Cardiac fibroblast (primary cell): ENCODE results near the gene MRNIP.

Experiments used
- DNase-seq, 2 donors: peaks; one replicate each; pipeline versions ENCODE4 v3.0.0 to v3.0.0-alpha.2; 2010; ENCODE audit warnings: low read depth in 2 of 2
- H3K4me3 ChIP-seq, 2 donors: replicated peaks in 1 of 2; 1 replicate in 1 of 2; 2 replicates in 1 of 2; pipeline ENCODE4 v1.5.1; 2011; ENCODE audit warnings: low read depth in 2 of 2, low read length in 2 of 2, mild to moderate bottlenecking in 2 of 2, moderate library complexity in 1 of 2
- TF ChIP-seq, protein P1 (sequence below): IDR thresholded peaks from one replicate; pipeline ENCODE4 v1.5.1; 2011; ENCODE audit warnings: low read depth, mild to moderate bottlenecking, low read length, inconsistent platforms

Gene MRNIP

DNA sequence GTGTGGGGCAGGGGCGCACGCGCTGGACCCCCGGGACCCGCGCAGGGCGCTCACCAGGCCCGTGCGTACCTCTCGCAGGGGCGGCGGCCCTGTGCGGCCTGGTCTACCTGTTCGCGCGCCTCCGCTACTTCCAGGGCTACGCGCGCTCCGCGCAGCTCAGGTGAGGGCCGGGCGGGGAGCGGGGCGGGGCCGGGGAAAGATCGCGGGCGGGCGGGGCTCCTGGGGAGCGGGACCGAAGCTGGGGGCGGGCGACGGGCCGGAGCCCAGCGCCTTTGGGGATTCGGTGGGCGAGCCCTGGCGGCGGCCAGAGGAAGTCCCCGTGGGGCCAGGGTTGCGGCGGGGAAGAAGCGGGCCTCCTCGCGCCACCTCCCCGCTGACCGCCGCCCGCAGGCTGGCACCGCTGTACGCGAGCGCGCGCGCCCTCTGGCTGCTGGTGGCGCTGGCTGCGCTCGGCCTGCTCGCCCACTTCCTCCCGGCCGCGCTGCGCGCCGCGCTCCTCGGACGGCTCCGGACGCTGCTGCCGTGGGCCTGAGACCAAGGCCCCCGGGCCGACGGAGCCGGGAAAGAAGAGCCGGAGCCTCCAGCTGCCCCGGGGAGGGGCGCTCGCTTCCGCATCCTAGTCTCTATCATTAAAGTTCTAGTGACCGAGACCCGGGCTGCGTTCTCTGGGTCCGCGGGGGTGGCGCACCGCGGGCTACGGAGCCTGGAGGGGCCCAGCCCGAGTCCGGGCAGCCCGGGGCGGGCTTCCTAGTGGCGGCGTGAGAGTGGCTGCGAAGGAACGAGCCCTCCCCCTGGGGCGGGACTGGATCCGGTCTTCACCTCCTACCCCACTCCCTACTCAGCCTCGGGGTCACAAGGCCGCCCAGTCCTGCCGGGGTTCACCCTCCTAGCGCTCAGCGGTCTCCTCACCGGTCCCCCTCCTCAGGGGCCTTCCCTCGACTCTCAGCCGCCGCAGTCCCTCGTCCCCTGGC lies 62.5 kb downstream of the MRNIP start:
- TF ChIP-seq, protein P1, sequence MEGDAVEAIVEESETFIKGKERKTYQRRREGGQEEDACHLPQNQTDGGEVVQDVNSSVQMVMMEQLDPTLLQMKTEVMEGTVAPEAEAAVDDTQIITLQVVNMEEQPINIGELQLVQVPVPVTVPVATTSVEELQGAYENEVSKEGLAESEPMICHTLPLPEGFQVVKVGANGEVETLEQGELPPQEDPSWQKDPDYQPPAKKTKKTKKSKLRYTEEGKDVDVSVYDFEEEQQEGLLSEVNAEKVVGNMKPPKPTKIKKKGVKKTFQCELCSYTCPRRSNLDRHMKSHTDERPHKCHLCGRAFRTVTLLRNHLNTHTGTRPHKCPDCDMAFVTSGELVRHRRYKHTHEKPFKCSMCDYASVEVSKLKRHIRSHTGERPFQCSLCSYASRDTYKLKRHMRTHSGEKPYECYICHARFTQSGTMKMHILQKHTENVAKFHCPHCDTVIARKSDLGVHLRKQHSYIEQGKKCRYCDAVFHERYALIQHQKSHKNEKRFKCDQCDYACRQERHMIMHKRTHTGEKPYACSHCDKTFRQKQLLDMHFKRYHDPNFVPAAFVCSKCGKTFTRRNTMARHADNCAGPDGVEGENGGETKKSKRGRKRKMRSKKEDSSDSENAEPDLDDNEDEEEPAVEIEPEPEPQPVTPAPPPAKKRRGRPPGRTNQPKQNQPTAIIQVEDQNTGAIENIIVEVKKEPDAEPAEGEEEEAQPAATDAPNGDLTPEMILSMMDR, result peak; percentile 27

DNA sequence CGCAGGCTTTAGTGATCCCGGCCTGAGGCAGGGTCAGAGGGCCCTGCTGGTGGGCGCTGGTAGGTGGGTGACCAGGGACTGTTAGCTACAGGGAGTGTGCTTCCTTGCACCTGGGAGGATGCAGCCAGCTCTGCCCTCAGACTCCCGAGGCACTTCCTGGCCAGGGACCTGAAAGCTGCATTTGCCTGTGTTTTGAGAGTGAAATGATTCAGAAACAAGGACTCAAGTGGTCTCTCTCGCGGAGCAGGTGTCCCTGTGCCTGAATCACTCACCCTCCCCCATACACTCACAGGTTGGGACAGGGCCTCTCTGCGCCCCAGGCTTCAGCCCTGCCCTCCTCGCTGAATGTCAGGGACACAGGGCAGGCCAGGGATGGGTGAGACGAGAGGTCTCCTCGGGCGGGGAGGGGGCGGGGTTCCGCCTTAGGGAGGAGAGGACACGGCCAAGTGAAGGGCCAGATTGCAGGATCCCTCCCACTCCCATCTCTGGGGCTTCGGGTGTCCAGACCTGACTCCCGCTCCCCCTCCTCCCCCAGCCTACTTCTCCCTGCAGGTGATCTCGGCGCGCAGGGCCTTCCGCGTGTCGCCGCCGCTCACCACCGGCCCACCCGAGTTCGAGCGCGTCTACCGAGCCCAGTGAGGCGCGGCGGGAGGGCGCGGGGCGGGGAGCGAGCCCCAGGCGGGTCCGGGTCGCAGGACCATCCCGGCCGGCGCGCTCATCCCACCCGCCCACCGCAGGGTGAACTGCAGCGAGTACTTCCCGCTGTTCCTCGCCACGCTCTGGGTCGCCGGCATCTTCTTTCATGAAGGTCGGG lies 63.4 kb downstream of the MRNIP start:
- peak overlapping the region; percentile 46 to 50 for H3K4me3 ChIP-seq

More for the DNA sequence above, 62.5 kb downstream of the MRNIP start:
- H3K4me3 ChIP-seq, result peak overlapping the region; percentile 46 to 50
- peak; percentile 77 to 85 for DNase-seq

DNA sequence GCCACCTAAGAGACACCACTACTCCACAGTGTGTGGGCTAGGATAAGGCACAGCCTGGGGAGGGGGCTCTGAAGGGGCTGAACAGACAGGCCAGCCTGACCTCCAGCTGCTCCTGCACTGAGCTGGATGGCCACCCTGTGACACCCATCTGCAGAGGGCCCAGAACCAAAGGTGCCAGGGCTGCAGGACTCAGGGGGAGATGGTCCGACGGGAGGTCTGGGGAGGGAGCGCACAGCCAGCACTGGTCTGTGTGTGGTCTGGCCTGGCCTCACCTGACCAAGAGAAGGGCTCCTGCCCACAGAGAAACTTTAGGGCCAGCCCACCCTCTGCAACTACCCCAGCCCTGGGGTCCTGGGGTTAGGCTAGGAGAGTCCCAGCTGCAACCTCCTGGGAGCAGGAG lies 64.0 kb downstream of the MRNIP start:
- TF ChIP-seq, protein P1, result no peak
- peak overlapping the region in 1 of 2 donors; percentile 27 for H3K4me3 ChIP-seq
- DNase-seq, result no peak

More for the DNA sequence above, 63.4 kb downstream of the MRNIP start:
- peak in 1 of 2 donors; percentile 11 for DNase-seq
- TF ChIP-seq, protein P1, result no peak

DNA sequence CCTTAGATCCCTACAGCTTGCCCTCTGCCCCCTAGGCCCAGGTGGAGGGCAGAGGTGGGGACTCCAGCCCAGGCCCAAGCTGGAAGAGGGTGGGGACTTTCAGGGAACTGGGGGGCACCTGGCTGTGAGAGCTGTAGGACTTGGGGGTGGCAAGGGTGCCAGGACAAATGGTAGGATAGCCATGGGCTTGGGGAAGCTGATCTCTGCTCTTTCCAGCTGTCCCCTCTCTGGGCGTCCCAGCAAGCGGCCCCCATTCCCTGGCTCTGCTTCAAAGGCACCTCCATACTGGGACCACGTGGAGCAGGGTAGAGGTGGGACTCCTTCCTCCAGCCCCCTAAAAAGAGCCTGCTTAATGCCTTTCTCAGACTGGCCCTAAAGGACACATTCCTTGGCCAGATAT lies 64.4 kb downstream of the MRNIP start:
- DNase-seq, result no peak
- TF ChIP-seq, protein P1, result no peak
- H3K4me3 ChIP-seq, result peak overlapping the region in 1 of 2 donors; percentile 27

DNA sequence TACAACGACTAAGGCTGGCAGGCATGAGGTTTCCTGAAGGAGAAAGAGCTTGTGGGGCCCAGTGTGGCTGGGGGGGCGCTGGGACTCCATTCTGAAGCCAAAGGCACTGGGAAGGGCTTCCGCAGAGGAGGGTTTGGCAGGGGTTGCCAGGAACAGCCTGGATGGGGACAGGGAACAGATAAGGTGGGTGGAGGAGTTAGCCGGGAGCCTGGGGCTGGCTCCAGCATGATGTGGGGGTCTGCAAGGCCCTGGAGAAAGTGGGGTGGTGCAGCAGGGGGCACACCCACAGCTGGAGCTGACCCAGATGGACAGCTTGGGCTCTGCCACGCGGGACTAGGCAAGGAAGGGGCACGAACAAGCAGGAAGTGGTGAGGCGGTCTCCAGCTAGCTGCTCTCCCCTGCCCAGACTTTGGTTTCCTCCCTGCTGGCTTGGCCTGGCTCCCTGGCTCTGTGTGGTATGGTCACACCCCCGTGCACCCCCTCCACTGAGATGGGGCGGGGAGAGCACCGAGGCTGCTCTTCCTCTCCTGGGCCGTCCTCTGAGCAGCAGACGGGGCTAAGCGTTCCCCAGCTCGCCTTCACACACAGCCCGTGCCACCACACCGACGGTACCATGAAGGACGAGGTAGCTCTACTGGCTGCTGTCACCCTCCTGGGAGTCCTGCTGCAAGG lies 65.0 kb downstream of the MRNIP start, which contains the start of gene LTC4S:
Gene LTC4S, plus strand, starts transcription at position 519 of the 672 bp plus-strand sequence. Its CDS starts 95 bp downstream, at position 614.
- TF ChIP-seq, protein P1, result no peak
- H3K4me3 ChIP-seq, result peak within 1 kb of the TSS in 1 of 2 donors; percentile 27
- peak; percentile 33 to 93 for DNase-seq
